Esophagus muscularis mucosa (tissue), 4 donors: Measurements from ENCODE around the gene SOST. TPM values are rescaled to one million over a fixed set of nuclear protein-coding genes. Genes with fewer than 3 reads are reported as not detected.

Experiments
- DNase-seq: peaks from one replicate; pipeline ENCODE4 v3.0.0-alpha.2; 2017; ENCODE audit errors: extremely low spot score
- H3K27ac ChIP-seq, 4 donors: fragments of 200-600 bp; sonication (generic); replicated peaks in 1 of 4; 1 replicate in 3 of 4; 2 replicates in 1 of 4; pipeline ENCODE4 v1.5.1; 2016 to 2019; ENCODE audit warnings: mild to moderate bottlenecking in 1 of 4
- H3K27me3 ChIP-seq, 4 donors: fragments of 200-600 bp; sonication (generic); one replicate each; pipeline versions ENCODE4 v1.5.1 to v1.6.0; 2016 to 2019
- H3K36me3 ChIP-seq, 4 donors: fragments of 200-600 bp; sonication (generic); one replicate each; pipeline ENCODE4 v1.5.1; 2016 to 2019
- H3K4me1 ChIP-seq, 4 donors: fragments of 200-600 bp; sonication (generic); one replicate each; pipeline ENCODE4 v1.5.1; 2016 to 2019
- H3K4me3 ChIP-seq, 4 donors: fragments of 200-600 bp; sonication (generic); 1 replicate in 2 of 4; 2 replicates in 2 of 4; pipeline ENCODE4 v1.5.1; 2016 to 2019; ENCODE audit warnings: mild to moderate bottlenecking in 4 of 4, moderate library complexity in 1 of 4
- H3K9me3 ChIP-seq, 4 donors: fragments of 200-600 bp; sonication (generic); 1 replicate in 3 of 4; 2 replicates in 1 of 4; pipeline ENCODE4 v1.5.1; 2016 to 2019
- CTCF ChIP-seq, 3 experiments: fragments of 200-600 bp in 2 of 3; fragments of 450-650 bp in 1 of 3; sonication (generic) in 2 of 3; IDR thresholded peaks; one replicate each; pipeline ENCODE4 v1.5.1; 2017 to 2019; ENCODE audit warnings: antibody characterized with exemption in 3 of 3, mild to moderate bottlenecking in 2 of 3, moderate library complexity in 1 of 3
- EP300 ChIP-seq: sonication (generic); formaldehyde crosslinking; IDR thresholded peaks from one replicate; pipeline ENCODE4 v1.6.1; 2017; ENCODE audit warnings: antibody characterized with exemption
- POLR2A ChIP-seq: fragments of 450-650 bp; IDR thresholded peaks from one replicate; pipeline ENCODE4 v1.6.1; 2017; ENCODE audit warnings: antibody characterized with exemption, moderate library complexity, mild to moderate bottlenecking, low read depth
- POLR2AphosphoS5 ChIP-seq, 2 donors: sonication (generic); formaldehyde crosslinking; IDR thresholded peaks; one replicate each; pipeline ENCODE4 v1.6.1; 2017; ENCODE audit warnings: antibody characterized with exemption in 2 of 2
- WGBS: methylation state at CpG from one replicate; pipeline ENCODE4 v1.1.5; 2018; 5-methylcytosine and 5-hydroxymethylcytosine counted together
- intact Hi-C: fragments of 100-400 bp; cut with DNase I; formaldehyde crosslinking; loops from one replicate; pipeline ENCODE4 v1.15.1; 2023
- total RNA-seq, 4 donors: library from RNA; depleted of rRNA; stranded (reverse); fragments of >200 nt; gene quantifications; one replicate each; pipeline versions ENCODE4 v1.1.0 to v1.2.1, GENCODE V29; 2016

The SOST gene
- total RNA-seq, 4 donors from 2014 or later: not detected

GRCh38 chr17:43709210-43709609, 49.4 kb downstream of the SOST start:
- H3K9me3 ChIP-seq: no peaks in the 10 kb centered on the region
- DNase-seq: no peak
- H3K4me1 ChIP-seq: peaks cover 11 to 15% (median 13%) of the 10 kb centered on the region in 4 donors
- TF ChIP-seq POLR2AphosphoS5 (IDR thresholded peaks at IDR 0.05) (no peak), CTCF (IDR thresholded peaks at IDR 0.05) (no peak), POLR2A (no peak), EP300 (no peak)
- H3K27ac ChIP-seq: no peak overlapping the region
- no peak overlapping the region for H3K4me3 ChIP-seq
- intact Hi-C loops: no loop called here
- no peaks in the 10 kb centered on the region for H3K36me3 ChIP-seq
- WGBS: 92% methylated on average over 4 of the region's 4 CpGs
- peaks cover 0 to 65% (median 1%) of the 10 kb centered on the region in 4 donors for H3K27me3 ChIP-seq

- Histone ChIP-seq H3K27ac (no peak overlapping the region), H3K36me3 (no peaks in the 10 kb centered on the region), H3K9me3 (no peaks in the 10 kb centered on the region), H3K4me1 (no peaks in the 10 kb centered on the region), H3K27me3 (peaks cover 0 to 45% (median 1%) of the 10 kb centered on the region in 4 donors), H3K4me3 (no peak overlapping the region)
- intact Hi-C loops: no loop called here
- 94% methylated on average over 5 of the region's 5 CpGs for WGBS
- TF ChIP-seq EP300 (no peak), CTCF (IDR thresholded peaks at IDR 0.05) (no peak), POLR2A (no peak), POLR2AphosphoS5 (IDR thresholded peaks at IDR 0.05) (no peak)
- DNase-seq: no peak
Measured at GRCh38 chr17:43707184-43707583, 51.4 kb downstream of the SOST start.

GRCh38 chr17:43706235-43706634, 52.4 kb downstream of the SOST start:
- Histone ChIP-seq H3K4me3 (no peak overlapping the region), H3K27me3 (peaks cover 0 to 40% (median 1%) of the 10 kb centered on the region in 4 donors), H3K27ac (no peak overlapping the region), H3K4me1 (no peaks in the 10 kb centered on the region), H3K9me3 (no peaks in the 10 kb centered on the region), H3K36me3 (no peaks in the 10 kb centered on the region)
- no peak for DNase-seq
- TF ChIP-seq CTCF (IDR thresholded peaks at IDR 0.05) (no peak), EP300 (no peak), POLR2AphosphoS5 (IDR thresholded peaks at IDR 0.05) (no peak), POLR2A (no peak)
- intact Hi-C loops: no loop called here
- WGBS: 76% methylated on average over 5 of the region's 5 CpGs

Other genes with a start within 250 kb of the SOST start
- gene ETV4, start 212.5 kb downstream of the SOST start, total RNA-seq: 1 to 10 TPM in 1 of 4 donors, under 1 TPM in 2, not detected in 1; 0.19 to 1.3 (median 0.83) TPM
- 10 to 100 TPM in 3 of 4 donors, 1 to 10 TPM in 1; 6.6 to 16.1 (median 12.9) TPM for gene MEOX1, start 96.9 kb downstream of the SOST start, total RNA-seq
- gene DUSP3, start 20.2 kb upstream of the SOST start, total RNA-seq: 100 to 1,000 TPM; 130 to 182 (median 158) TPM
- under 1 TPM in 1 of 4 donors, not detected in 3; 0.19 TPM for gene CFAP97D1, start 21.6 kb upstream of the SOST start, total RNA-seq
- gene MPP3, start 74.4 kb upstream of the SOST start, total RNA-seq: 1 to 10 TPM; 5.0 to 9.9 (median 6.2) TPM
- gene CD300LG, start 88.4 kb upstream of the SOST start, total RNA-seq: 10 to 100 TPM in 1 of 4 donors, 1 to 10 TPM in 2, under 1 TPM in 1; 0.83 to 12.0 (median 7.3) TPM
- gene MPP2, start 148.7 kb upstream of the SOST start, total RNA-seq: 10 to 100 TPM; 13.3 to 15.9 (median 15.6) TPM
- gene PPY, start 183.7 kb upstream of the SOST start, total RNA-seq: not detected
- not detected for gene PYY, start 195.1 kb upstream of the SOST start, total RNA-seq
- 1 to 10 TPM in 3 of 4 donors, under 1 TPM in 1; 0.83 to 3.4 (median 1.8) TPM for gene NAGS, start 245.8 kb upstream of the SOST start, total RNA-seq